ENCODE measurements around the gene CDK5R2. TPM values are rescaled to one million over a fixed set of nuclear protein-coding genes. Genes with fewer than 3 reads are reported as not detected.

Gene CDK5R2
- polyA plus RNA-seq, 1 donor (not counting 4 experiments of a cell fraction or from before 2014, with no cell fraction given): not detected

DNA sequence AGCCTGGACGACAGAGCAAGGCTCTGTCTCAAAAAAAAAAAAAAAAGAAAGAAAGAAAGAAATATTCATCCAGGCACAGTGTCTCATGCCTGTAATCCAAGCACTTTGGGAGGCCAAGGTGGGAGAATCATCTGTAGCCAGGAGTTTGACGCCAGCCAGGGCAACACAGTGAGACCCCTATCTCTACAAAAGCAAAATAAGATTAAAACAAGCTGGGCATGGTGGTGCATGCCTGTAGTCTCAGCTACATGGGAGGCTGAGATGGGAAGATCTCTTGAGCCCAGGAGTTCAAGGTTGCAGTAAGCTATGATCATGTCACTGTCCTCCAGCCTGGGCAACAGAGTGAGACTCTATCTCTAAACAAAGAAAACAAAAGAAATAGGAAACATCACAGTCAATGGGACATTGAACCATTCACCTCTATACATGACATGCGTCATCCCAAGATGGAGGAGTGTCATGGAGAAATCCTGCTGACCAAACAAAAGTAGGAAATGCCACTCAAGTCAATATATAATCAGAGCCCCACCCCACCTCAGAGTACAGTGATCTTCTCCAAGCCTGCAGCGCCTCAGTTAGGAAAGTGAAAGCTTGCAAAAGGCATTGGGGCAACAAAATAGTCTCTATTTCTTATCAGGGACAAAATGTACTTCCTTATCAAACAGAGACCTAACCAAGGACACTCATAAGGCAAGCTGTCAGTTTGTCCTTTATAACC is 15.8 kb downstream of the CDK5R2 start:
- no peaks in the 10 kb centered on the region for H3K4me1 ChIP-seq (ENCODE audit: control insufficient read depth, extremely low read depth, insufficient read depth, low read length)
- H3K9me1 ChIP-seq (ENCODE audit: control insufficient read depth, extremely low read depth, insufficient read depth, low read length): no peaks in the 10 kb centered on the region
- TF ChIP-seq EZH2 (IDR thresholded peaks at IDR 0.05; ENCODE audit: low read length): no peak
- TF ChIP-seq, protein P1, sequence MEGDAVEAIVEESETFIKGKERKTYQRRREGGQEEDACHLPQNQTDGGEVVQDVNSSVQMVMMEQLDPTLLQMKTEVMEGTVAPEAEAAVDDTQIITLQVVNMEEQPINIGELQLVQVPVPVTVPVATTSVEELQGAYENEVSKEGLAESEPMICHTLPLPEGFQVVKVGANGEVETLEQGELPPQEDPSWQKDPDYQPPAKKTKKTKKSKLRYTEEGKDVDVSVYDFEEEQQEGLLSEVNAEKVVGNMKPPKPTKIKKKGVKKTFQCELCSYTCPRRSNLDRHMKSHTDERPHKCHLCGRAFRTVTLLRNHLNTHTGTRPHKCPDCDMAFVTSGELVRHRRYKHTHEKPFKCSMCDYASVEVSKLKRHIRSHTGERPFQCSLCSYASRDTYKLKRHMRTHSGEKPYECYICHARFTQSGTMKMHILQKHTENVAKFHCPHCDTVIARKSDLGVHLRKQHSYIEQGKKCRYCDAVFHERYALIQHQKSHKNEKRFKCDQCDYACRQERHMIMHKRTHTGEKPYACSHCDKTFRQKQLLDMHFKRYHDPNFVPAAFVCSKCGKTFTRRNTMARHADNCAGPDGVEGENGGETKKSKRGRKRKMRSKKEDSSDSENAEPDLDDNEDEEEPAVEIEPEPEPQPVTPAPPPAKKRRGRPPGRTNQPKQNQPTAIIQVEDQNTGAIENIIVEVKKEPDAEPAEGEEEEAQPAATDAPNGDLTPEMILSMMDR (optimal IDR thresholded peaks at IDR 0.05 in 1 of 3, IDR thresholded peaks at IDR 0.05 in 1 of 3, conservative IDR thresholded peaks at IDR 0.05 in 1 of 3; ENCODE audit: extremely low read depth in 1 of 3, insufficient read depth in 2 of 3, low read length in 3 of 3): no peak
- no peak for DNase-seq (ENCODE audit: low read depth, low spot score)
- no peak overlapping the region for H3K4me3 ChIP-seq (ENCODE audit: control insufficient read depth in 2 of 3, extremely low read depth in 1 of 3, insufficient read depth in 2 of 3, low read depth in 1 of 3, low read length in 3 of 3)
- peaks cover 2% of the 10 kb centered on the region for H4K20me1 ChIP-seq (ENCODE audit: control insufficient read depth, extremely low read depth, insufficient read depth, low read length)
- H2AFZ ChIP-seq (ENCODE audit: control insufficient read depth, low read length): no peak overlapping the region
- H3K27ac ChIP-seq (ENCODE audit: control insufficient read depth, insufficient read depth, low read length): no peak overlapping the region
- no peaks in the 10 kb centered on the region for H3K9me3 ChIP-seq (ENCODE audit: control insufficient read depth, low read depth, low read length)
- no peak overlapping the region for H3K9ac ChIP-seq (ENCODE audit: control insufficient read depth, extremely low read depth, insufficient read depth, low read length)
- dilution Hi-C loops (cut with MboI; ENCODE audit: extremely low pct_ligation_motif_present, low sequenced_read_pairs): no loop called here
- no peak for FAIRE-seq
- H3K79me2 ChIP-seq (ENCODE audit: control insufficient read depth, insufficient read depth, low read length): no peaks in the 10 kb centered on the region
- peaks cover 36% of the 10 kb centered on the region for H3K27me3 ChIP-seq (ENCODE audit: control insufficient read depth, extremely low read depth, insufficient read depth, low read length)
- H3K36me3 ChIP-seq (ENCODE audit: control insufficient read depth in 2 of 2, extremely low read depth in 1 of 2, insufficient read depth in 2 of 2, low read length in 2 of 2): no peaks in the 10 kb centered on the region
- no peak overlapping the region for H3K4me2 ChIP-seq (ENCODE audit: control insufficient read depth, extremely low read depth, insufficient read depth, low read depth, low read length)

DNA sequence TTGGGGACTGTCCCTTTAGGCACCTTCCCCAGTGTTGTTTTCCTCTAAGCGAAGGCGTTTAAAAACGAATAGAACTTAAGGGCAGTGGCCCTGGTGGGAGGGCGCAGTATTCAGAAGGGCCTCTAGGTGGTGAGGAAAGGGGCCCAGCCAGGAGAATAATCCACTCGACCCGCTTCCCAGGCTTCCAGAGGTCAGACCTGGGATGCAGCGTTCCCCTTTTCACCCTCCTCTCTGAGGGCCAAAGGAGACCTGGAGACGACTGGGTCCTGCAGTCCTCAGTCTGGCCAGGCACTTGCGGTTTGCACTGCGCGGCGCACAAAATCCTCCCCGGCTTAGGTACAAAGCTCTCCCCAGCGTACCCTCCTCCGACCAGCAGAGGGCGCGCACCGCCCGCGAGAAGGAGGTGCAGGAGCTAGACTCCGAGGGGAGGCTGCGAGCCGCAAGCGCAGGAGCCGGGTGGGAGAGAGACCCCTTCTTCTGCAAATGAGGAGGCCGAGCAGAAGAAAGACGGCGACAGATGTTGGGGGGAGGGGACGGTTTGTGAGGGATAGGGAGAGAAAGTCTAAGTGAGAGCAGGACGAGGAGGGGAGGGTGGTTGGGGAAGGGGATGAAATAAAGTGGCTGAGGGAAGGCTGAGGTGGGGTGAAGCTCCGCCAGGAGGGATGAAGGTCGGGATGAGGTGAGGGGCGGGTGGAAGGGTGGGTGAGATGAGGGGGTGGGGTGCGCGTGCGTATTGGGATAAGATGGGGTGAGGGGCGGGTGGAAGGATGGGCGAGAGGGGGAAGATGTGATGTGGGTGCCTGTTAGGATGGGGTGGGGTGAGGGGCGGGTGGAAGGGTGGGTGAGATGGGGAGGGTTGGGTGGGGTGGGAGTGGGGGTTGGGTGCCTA is 20.6 kb downstream of the CDK5R2 start:
- H3K4me2 ChIP-seq (ENCODE audit: control insufficient read depth, extremely low read depth, insufficient read depth, low read depth, low read length): peak overlapping the region; percentile 94
- peak overlapping the region; percentile 77 for H2AFZ ChIP-seq (ENCODE audit: control insufficient read depth, low read length)
- H3K27me3 ChIP-seq (ENCODE audit: control insufficient read depth, extremely low read depth, insufficient read depth, low read length): peaks cover 72% of the 10 kb centered on the region
- DNase-seq (ENCODE audit: low read depth, low spot score) (no peak), FAIRE-seq (no peak)
- no peaks in the 10 kb centered on the region for H3K36me3 ChIP-seq (ENCODE audit: control insufficient read depth in 2 of 2, extremely low read depth in 1 of 2, insufficient read depth in 2 of 2, low read length in 2 of 2)
- H3K9ac ChIP-seq (ENCODE audit: control insufficient read depth, extremely low read depth, insufficient read depth, low read length): no peak overlapping the region
- no peaks in the 10 kb centered on the region for H3K9me3 ChIP-seq (ENCODE audit: control insufficient read depth, low read depth, low read length)
- H3K4me3 ChIP-seq (ENCODE audit: control insufficient read depth in 2 of 3, extremely low read depth in 1 of 3, insufficient read depth in 2 of 3, low read depth in 1 of 3, low read length in 3 of 3): peak overlapping the region in 2 of 3 experiments; percentile 52 to 65
- no peak overlapping the region for H3K27ac ChIP-seq (ENCODE audit: control insufficient read depth, insufficient read depth, low read length)
- H3K9me1 ChIP-seq (ENCODE audit: control insufficient read depth, extremely low read depth, insufficient read depth, low read length): no peaks in the 10 kb centered on the region
- peaks cover 4% of the 10 kb centered on the region for H3K4me1 ChIP-seq (ENCODE audit: control insufficient read depth, extremely low read depth, insufficient read depth, low read length)
- H3K79me2 ChIP-seq (ENCODE audit: control insufficient read depth, insufficient read depth, low read length): no peaks in the 10 kb centered on the region
- TF ChIP-seq, protein P1 (optimal IDR thresholded peaks at IDR 0.05 in 1 of 3, IDR thresholded peaks at IDR 0.05 in 1 of 3, conservative IDR thresholded peaks at IDR 0.05 in 1 of 3; ENCODE audit: extremely low read depth in 1 of 3, insufficient read depth in 2 of 3, low read length in 3 of 3): peak; percentile 90 to 96 (median 91)
- no peak for TF ChIP-seq EZH2 (IDR thresholded peaks at IDR 0.05; ENCODE audit: low read length)
- peaks cover 2% of the 10 kb centered on the region for H4K20me1 ChIP-seq (ENCODE audit: control insufficient read depth, extremely low read depth, insufficient read depth, low read length)
- dilution Hi-C loops (cut with MboI; ENCODE audit: extremely low pct_ligation_motif_present, low sequenced_read_pairs): no loop called here
